Inferior parietal cortex (tissue), 1 donor: ENCODE results near the gene QSOX1.

Experiments
- DNase-seq: peaks from one replicate; pipeline ENCODE4 v3.0.0-alpha.2; 2016; ENCODE audit errors: extremely low spot score

QSOX1 gene

GRCh38 chr1:180151508-180151907 lies 3.2 kb upstream of the QSOX1 start:
- DNase-seq: no peak

- DNase-seq: no peak
Observed at GRCh38 chr1:180152588-180152987, 2.1 kb upstream of the QSOX1 start.

- no peak for DNase-seq
Observed at GRCh38 chr1:180153032-180153431, 1.6 kb upstream of the QSOX1 start.

GRCh38 chr1:180154003-180154324 lies 705 bp upstream of the QSOX1 start:
- no peak for DNase-seq

GRCh38 chr1:180155182-180155682 lies 563 bp downstream of the QSOX1 start:
- DNase-seq: no peak

- DNase-seq: no peak
Observed at GRCh38 chr1:180156201-180156600, 1.5 kb downstream of the QSOX1 start.

GRCh38 chr1:180156631-180157091 lies 2.0 kb downstream of the QSOX1 start:
- no peak for DNase-seq

GRCh38 chr1:180157108-180157507 lies 2.4 kb downstream of the QSOX1 start:
- no peak for DNase-seq

- DNase-seq: no peak
Observed at GRCh38 chr1:180157576-180158057, 2.9 kb downstream of the QSOX1 start.

- no peak for DNase-seq
Observed at GRCh38 chr1:180158149-180159147, 3.8 kb downstream of the QSOX1 start.

- DNase-seq: no peak
Observed at GRCh38 chr1:180160357-180160756, 5.7 kb downstream of the QSOX1 start.

- DNase-seq: no peak
Observed at GRCh38 chr1:180163041-180163440, 8.4 kb downstream of the QSOX1 start.

- no peak for DNase-seq
Observed at GRCh38 chr1:180165096-180165495, 10.4 kb downstream of the QSOX1 start.

GRCh38 chr1:180165509-180166435 lies 11.1 kb downstream of the QSOX1 start:
- no peak for DNase-seq

- DNase-seq: no peak
Observed at GRCh38 chr1:180166436-180166800, 11.7 kb downstream of the QSOX1 start.

GRCh38 chr1:180167021-180167701 lies 12.5 kb downstream of the QSOX1 start:
- DNase-seq: no peak

GRCh38 chr1:180167721-180168467 lies 13.2 kb downstream of the QSOX1 start:
- no peak for DNase-seq

GRCh38 chr1:180168786-180169639 lies 14.3 kb downstream of the QSOX1 start:
- DNase-seq: no peak

- DNase-seq: no peak
Observed at GRCh38 chr1:180169640-180170195, 15.0 kb downstream of the QSOX1 start.
